HL-60 (cell line): Measurements from ENCODE around the gene ANO6.

ENCODE experiments used
- DNase-seq, 2 experiments: peaks; one replicate each; pipeline ENCODE4 v3.0.0-alpha.2; 2010 to 2020; ENCODE audit warnings: low read depth in 1 of 2, low spot score in 1 of 2
- H3K27ac ChIP-seq: fragments of 250-450 bp; sonication (Bioruptor Pico); replicated peaks from 2 replicates; pipeline ENCODE4 v1.5.1; 2020; ENCODE audit warnings: mild to moderate bottlenecking, moderate library complexity
- H3K27me3 ChIP-seq: fragments of 250-450 bp; sonication (Bioruptor Pico); 2 replicates; pipeline ENCODE4 v1.5.1; 2021; ENCODE audit warnings: mild to moderate bottlenecking, moderate library complexity; ENCODE audit not compliant: insufficient read depth, poor library complexity, severe bottlenecking
- H3K4me3 ChIP-seq: replicated peaks from 2 replicates; pipeline ENCODE4 v1.5.1; 2011; ENCODE audit warnings: mild to moderate bottlenecking, control low read depth, low read length; ENCODE audit not compliant: insufficient read depth
- GABPA ChIP-seq: IDR thresholded peaks from 2 replicates; pipeline ENCODE4 v1.6.1; 2012; ENCODE audit warnings: low read depth
- POLR2AphosphoS5 ChIP-seq: IDR thresholded peaks from 2 replicates; pipeline ENCODE4 v1.6.1; 2012; ENCODE audit warnings: low read depth
- REST ChIP-seq: IDR thresholded peaks from 2 replicates; pipeline ENCODE4 v1.6.1; 2012; ENCODE audit warnings: low read depth; ENCODE audit not compliant: insufficient replicate concordance
- SPI1 ChIP-seq: IDR thresholded peaks from 2 replicates; pipeline ENCODE4 v1.6.1; 2012; ENCODE audit warnings: low read depth, mild to moderate bottlenecking, borderline replicate concordance
- TF ChIP-seq, protein P1 (sequence below): IDR thresholded peaks from one replicate; pipeline ENCODE4 v1.5.1; 2011; ENCODE audit warnings: low read length, control low read depth, inconsistent platforms; ENCODE audit not compliant: insufficient read depth

The ANO6 gene

DNA sequence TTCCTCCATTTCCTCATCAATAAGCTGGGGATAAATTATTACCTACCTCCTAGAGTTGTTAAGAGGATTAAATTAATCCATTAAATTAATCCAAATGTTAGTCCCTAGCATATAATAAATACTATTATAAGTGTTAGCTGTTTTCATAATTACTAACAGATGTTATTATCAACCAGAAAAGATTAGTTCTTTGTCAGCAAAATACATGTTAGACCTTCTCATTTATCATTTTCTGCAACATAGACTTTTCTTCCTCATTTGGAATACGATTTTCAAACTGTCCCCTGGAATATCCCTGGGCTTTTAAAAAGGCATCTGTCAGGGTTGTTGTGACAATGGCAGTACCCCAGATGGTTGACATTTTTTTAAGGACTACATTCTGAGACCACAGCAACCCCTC lies 133.1 kb downstream of the ANO6 start:
- TF ChIP-seq, protein P1, sequence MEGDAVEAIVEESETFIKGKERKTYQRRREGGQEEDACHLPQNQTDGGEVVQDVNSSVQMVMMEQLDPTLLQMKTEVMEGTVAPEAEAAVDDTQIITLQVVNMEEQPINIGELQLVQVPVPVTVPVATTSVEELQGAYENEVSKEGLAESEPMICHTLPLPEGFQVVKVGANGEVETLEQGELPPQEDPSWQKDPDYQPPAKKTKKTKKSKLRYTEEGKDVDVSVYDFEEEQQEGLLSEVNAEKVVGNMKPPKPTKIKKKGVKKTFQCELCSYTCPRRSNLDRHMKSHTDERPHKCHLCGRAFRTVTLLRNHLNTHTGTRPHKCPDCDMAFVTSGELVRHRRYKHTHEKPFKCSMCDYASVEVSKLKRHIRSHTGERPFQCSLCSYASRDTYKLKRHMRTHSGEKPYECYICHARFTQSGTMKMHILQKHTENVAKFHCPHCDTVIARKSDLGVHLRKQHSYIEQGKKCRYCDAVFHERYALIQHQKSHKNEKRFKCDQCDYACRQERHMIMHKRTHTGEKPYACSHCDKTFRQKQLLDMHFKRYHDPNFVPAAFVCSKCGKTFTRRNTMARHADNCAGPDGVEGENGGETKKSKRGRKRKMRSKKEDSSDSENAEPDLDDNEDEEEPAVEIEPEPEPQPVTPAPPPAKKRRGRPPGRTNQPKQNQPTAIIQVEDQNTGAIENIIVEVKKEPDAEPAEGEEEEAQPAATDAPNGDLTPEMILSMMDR, result no peak
- TF ChIP-seq SPI1 (no peak), REST (no peak), POLR2AphosphoS5 (no peak), GABPA (no peak)
- DNase-seq, result no peak

DNA sequence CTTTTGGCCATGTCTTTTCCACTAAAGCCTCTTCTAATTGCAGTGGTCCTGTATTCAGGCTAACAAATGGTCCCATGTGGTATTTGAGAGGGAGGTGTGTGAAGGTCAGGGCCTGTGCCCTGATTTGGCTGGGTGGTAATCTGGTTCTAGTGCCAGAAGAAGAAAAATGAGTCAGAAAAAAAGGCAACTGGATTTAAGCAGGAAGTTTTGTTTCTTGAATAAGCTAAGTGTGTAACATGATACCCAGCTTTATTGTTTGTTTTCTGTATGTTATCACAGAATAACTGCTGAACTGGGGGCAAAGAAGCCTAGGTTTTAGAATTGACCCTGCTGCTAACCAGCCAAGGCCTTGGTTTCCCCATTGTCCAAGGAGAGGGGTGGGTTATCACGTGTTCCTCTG lies 134.0 kb downstream of the ANO6 start:
- no peaks in the 10 kb centered on the region for H3K27me3 ChIP-seq
- no peak for DNase-seq
- TF ChIP-seq GABPA, result no peak
- no peak for TF ChIP-seq POLR2AphosphoS5
- TF ChIP-seq, protein P1, result no peak
- no peak for TF ChIP-seq SPI1
- no peak for TF ChIP-seq REST
- no peak overlapping the region for H3K4me3 ChIP-seq
- H3K27ac ChIP-seq, result no peak overlapping the region

More for the DNA sequence above, 133.1 kb downstream of the ANO6 start:
- Histone ChIP-seq H3K4me3 (no peak overlapping the region), H3K27ac (no peak overlapping the region), H3K27me3 (no peaks in the 10 kb centered on the region)

DNA sequence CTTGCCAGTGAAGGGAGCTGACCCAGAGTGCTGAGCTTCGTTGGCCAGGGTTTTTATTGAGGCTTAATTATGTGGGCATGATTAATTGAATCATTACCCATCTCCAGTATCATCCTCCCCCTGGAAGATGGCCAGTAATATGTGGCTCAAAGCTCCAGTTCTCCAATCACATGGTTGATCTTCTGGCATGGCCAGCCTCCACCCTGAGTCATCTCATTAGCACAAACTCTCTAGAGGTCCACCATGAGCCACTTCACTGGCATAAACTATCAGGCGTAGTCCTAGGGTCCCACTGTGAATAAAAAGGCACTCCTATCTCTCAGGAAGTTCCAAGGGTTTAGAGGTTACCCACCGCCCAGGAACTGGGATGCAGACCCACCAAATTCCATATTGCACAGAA lies 135.0 kb downstream of the ANO6 start:
- no peak overlapping the region for H3K27ac ChIP-seq
- H3K27me3 ChIP-seq, result no peaks in the 10 kb centered on the region
- H3K4me3 ChIP-seq, result no peak overlapping the region
- TF ChIP-seq REST (no peak), GABPA (no peak)
- TF ChIP-seq, protein P1, result no peak
- DNase-seq, result no peak
